Tibial nerve (tissue), 4 donors: Measurements from ENCODE around the gene MRPS25.

Experiments used
- EP300 ChIP-seq, 2 donors: sonication (generic); formaldehyde crosslinking; IDR thresholded peaks; one replicate each; pipeline ENCODE4 v1.6.1; 2017; ENCODE audit warnings: antibody characterized with exemption in 2 of 2, mild to moderate bottlenecking in 1 of 2
- TF ChIP-seq, protein P1 (sequence below), 5 experiments: fragments of 200-600 bp in 3 of 5; fragments of 450-650 bp in 2 of 5; sonication (generic) in 3 of 5; IDR thresholded peaks; one replicate each; pipeline ENCODE4 v1.5.1; 2016 to 2019; ENCODE audit warnings: antibody characterized with exemption in 5 of 5, mild to moderate bottlenecking in 3 of 5, moderate library complexity in 2 of 5

DNA sequence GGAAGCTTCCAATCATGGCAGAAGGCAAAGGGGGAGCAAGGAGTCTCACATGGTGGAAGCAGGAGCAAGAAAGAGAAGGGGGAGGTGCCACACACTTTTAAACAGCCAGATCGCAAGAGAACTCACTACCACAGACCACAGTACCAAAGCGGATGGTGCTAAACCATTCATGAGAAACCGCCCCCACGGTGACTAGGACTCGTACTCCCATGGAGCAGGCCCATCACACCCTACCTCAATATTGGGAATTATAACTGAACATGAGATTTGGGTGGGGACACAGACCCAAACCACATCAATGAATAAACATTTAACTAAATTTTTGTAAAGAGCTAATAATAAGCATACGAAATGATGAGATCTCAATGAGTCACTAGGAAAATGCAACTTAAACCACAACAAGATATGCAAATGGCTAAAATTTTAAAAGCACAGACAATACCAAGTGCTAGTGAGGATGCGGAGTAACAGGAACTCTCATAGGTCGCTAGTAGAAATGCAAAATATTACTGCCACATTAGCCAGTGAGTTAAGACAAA lies 10.0 kb downstream of the MRPS25 start:
- no peak for TF ChIP-seq EP300 (IDR thresholded peaks at IDR 0.05)
- TF ChIP-seq, protein P1, sequence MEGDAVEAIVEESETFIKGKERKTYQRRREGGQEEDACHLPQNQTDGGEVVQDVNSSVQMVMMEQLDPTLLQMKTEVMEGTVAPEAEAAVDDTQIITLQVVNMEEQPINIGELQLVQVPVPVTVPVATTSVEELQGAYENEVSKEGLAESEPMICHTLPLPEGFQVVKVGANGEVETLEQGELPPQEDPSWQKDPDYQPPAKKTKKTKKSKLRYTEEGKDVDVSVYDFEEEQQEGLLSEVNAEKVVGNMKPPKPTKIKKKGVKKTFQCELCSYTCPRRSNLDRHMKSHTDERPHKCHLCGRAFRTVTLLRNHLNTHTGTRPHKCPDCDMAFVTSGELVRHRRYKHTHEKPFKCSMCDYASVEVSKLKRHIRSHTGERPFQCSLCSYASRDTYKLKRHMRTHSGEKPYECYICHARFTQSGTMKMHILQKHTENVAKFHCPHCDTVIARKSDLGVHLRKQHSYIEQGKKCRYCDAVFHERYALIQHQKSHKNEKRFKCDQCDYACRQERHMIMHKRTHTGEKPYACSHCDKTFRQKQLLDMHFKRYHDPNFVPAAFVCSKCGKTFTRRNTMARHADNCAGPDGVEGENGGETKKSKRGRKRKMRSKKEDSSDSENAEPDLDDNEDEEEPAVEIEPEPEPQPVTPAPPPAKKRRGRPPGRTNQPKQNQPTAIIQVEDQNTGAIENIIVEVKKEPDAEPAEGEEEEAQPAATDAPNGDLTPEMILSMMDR (IDR thresholded peaks at IDR 0.05): no peak
